ENCODE results near the gene KRTAP10-9.
"Not testable (repeated sequence)": the region's sequence is repeated elsewhere in the genome, so short reads cannot be mapped to it uniquely, and the experiment has no call there.

The KRTAP10-9 gene

GRCh38 chr21:44599264-44600029, 27.4 kb upstream of the KRTAP10-9 start:
- no peak for TF ChIP-seq CTCF (IDR thresholded peaks at IDR 0.05; ENCODE audit: insufficient read depth, low read depth, low read length, missing control alignments)
- DNase-seq (ENCODE audit: low read depth): no peak
- H3K4me3 ChIP-seq (ENCODE audit: low read length): no peak overlapping the region

- DNase-seq (ENCODE audit: low read depth); H3K4me3 ChIP-seq (ENCODE audit: low read length): not testable (repeated sequence)
Measured at GRCh38 chr21:44600118-44600978, 26.5 kb upstream of the KRTAP10-9 start, which contains the start of gene KRTAP10-7. Gene KRTAP10-7 (plus strand): TSS chr21:44600597. CDS start chr21:44600622, 25 bp downstream.

- H3K4me3 ChIP-seq (ENCODE audit: low read length); DNase-seq (ENCODE audit: low read depth): not testable (repeated sequence)
Measured at GRCh38 chr21:44601091-44601490, 25.8 kb upstream of the KRTAP10-9 start.

GRCh38 chr21:44601596-44602462, 25.1 kb upstream of the KRTAP10-9 start:
- DNase-seq (ENCODE audit: low read depth): no peak
- H3K4me3 ChIP-seq (ENCODE audit: low read length): no peak overlapping the region
- TF ChIP-seq CTCF (IDR thresholded peaks at IDR 0.05; ENCODE audit: insufficient read depth, low read depth, low read length, missing control alignments): no peak

- no peak for TF ChIP-seq CTCF (IDR thresholded peaks at IDR 0.05; ENCODE audit: insufficient read depth, low read depth, low read length, missing control alignments)
- no peak overlapping the region for H3K4me3 ChIP-seq (ENCODE audit: low read length)
- DNase-seq (ENCODE audit: low read depth): no peak
Measured at GRCh38 chr21:44602463-44602850, 24.4 kb upstream of the KRTAP10-9 start.

- no peak overlapping the region for H3K4me3 ChIP-seq (ENCODE audit: low read length)
- no peak for DNase-seq (ENCODE audit: low read depth)
- no peak for TF ChIP-seq CTCF (IDR thresholded peaks at IDR 0.05; ENCODE audit: insufficient read depth, low read depth, low read length, missing control alignments)
Measured at GRCh38 chr21:44603109-44603875, 23.6 kb upstream of the KRTAP10-9 start.

GRCh38 chr21:44603911-44604310, 23.0 kb upstream of the KRTAP10-9 start:
- no peak for TF ChIP-seq CTCF (IDR thresholded peaks at IDR 0.05; ENCODE audit: insufficient read depth, low read depth, low read length, missing control alignments)
- DNase-seq (ENCODE audit: low read depth): no peak
- no peak overlapping the region for H3K4me3 ChIP-seq (ENCODE audit: low read length)

Data from epithelial cell of esophagus (primary cell).